Measurements from ENCODE around the gene VPS39. TPM values are rescaled to one million over a fixed set of nuclear protein-coding genes. Genes with fewer than 3 reads are reported as not detected.

The VPS39 gene
- total RNA-seq, 4 donors from 2014 or later = 105 to 354 (median 153) TPM

DNA sequence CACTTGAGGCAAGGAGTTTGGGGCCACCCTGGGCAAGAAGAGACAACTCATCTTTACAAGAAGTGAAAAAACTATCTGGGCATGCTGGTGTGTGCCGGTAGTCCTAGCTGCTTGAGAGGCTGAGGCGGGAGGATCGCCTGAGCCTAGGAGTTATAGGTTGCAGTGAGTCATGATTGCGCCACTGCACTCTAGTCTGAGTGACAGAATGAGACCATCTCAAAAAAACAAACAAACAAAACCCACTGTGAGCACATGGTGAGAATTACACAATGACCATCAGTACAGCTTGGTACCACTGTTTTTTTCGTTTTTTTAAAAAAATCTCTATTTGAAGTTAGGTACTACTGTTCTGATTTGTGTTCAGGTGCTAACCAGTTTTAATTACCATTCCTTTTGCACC, 13.6 kb downstream of the VPS39 start:
- Histone ChIP-seq H3K27me3 (no peaks in the 10 kb centered on the region), H3K4me1 (no peaks in the 10 kb centered on the region), H3K4me3 (no peak overlapping the region), H3K27ac (no peak overlapping the region), H3K9me3 (no peaks in the 10 kb centered on the region), H3K36me3 (peaks cover 0 to 40% (median 15%) of the 10 kb centered on the region in 4 donors)
- peak; percentile 15 for DNase-seq
- 79 to 92% methylated on average over 5 of the region's 5 CpGs for WGBS, 2 donors (ENCODE audit: low coverage in 1 of 2)
- TF ChIP-seq, protein P1, sequence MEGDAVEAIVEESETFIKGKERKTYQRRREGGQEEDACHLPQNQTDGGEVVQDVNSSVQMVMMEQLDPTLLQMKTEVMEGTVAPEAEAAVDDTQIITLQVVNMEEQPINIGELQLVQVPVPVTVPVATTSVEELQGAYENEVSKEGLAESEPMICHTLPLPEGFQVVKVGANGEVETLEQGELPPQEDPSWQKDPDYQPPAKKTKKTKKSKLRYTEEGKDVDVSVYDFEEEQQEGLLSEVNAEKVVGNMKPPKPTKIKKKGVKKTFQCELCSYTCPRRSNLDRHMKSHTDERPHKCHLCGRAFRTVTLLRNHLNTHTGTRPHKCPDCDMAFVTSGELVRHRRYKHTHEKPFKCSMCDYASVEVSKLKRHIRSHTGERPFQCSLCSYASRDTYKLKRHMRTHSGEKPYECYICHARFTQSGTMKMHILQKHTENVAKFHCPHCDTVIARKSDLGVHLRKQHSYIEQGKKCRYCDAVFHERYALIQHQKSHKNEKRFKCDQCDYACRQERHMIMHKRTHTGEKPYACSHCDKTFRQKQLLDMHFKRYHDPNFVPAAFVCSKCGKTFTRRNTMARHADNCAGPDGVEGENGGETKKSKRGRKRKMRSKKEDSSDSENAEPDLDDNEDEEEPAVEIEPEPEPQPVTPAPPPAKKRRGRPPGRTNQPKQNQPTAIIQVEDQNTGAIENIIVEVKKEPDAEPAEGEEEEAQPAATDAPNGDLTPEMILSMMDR (IDR thresholded peaks at IDR 0.05) = no peak
- no peak for TF ChIP-seq POLR2A (IDR thresholded peaks at IDR 0.05)
- no peak for TF ChIP-seq EP300 (IDR thresholded peaks at IDR 0.05; ENCODE audit: low read depth)
- TF ChIP-seq POLR2AphosphoS5 (IDR thresholded peaks at IDR 0.05) = no peak
- intact Hi-C loops (cut with DNase I; ENCODE audit: low total_unique reads) (no loop called here), in situ Hi-C loops (cut with MboI; ENCODE audit: low pct_ligation_motif_present in 1 of 4, low pct_unique_long_range_greater_than_20kb in 1 of 4, low sequenced_read_pairs in 3 of 4) (no loop called here)

DNA sequence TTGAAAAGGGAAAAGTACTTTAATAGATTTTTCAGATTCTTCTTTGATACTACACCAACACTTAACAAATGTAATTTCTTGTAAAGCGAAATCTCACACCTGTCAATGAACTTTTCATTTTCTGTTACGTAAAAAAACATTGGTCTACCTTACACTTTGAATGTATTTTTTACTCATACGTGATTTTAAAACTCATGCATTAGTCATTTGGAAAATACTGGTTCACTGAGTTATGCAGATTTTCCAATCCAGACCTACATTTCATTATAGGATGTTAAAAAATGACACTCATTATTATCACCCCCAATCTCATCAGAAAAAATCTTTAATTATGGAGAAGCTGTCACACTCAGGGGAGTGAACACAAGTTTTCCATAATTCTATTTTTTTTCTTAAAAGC, 14.7 kb downstream of the VPS39 start:
- peaks cover 0 to 37% (median 16%) of the 10 kb centered on the region in 4 donors for H3K36me3 ChIP-seq
- DNase-seq = no peak

DNA sequence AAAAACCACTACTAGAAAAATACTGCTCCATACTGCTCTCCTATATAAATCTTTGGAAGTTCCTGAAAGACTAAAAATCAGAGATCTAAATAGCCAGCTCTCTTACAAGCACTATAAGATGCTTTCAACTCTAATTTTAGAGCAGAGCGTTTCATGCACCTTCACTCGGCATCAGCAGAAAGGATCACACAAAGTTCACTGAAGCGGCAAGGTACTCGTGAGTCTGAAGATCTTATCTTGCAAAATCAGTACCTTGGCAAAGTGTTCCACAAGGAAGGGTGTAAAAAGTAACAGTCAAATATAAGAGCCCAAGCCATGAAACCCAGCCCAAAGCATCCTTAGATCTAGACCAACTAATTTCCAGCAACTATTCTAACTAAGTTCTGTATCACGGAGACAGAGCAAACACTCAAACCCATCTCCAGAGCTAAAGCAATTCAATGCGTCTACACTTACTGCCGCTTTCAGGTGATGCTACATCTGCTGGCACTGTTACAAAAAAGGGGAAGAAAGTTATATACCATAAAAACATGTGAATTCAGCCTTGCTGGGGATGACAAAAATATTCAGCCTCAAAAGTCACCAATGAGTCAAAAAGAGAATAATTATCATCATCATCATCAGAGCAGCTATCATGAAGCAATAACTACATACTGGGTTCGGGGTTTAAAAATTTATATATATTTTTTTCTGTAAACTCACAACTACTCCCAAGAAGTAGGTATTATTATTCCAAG, 16.3 kb downstream of the VPS39 start:
- intact Hi-C loops (cut with DNase I; ENCODE audit: low total_unique reads) (no loop called here), in situ Hi-C loops (cut with MboI; ENCODE audit: low pct_ligation_motif_present in 1 of 4, low pct_unique_long_range_greater_than_20kb in 1 of 4, low sequenced_read_pairs in 3 of 4) (no loop called here)
- DNase-seq = no peak
- TF ChIP-seq POLR2AphosphoS5 (IDR thresholded peaks at IDR 0.05) (no peak), POLR2A (IDR thresholded peaks at IDR 0.05) (no peak), EP300 (IDR thresholded peaks at IDR 0.05; ENCODE audit: low read depth) (no peak)
- TF ChIP-seq, protein P1 (IDR thresholded peaks at IDR 0.05) = no peak
- Histone ChIP-seq H3K4me1 (no peaks in the 10 kb centered on the region), H3K27me3 (no peaks in the 10 kb centered on the region), H3K36me3 (peaks cover 0 to 44% (median 20%) of the 10 kb centered on the region in 4 donors), H3K27ac (no peak overlapping the region), H3K9me3 (no peaks in the 10 kb centered on the region), H3K4me3 (no peak overlapping the region)
- WGBS, 2 donors (ENCODE audit: low coverage in 1 of 2) = 80 to 85% methylated on average over 5 to 8 of the region's 8 CpGs

More for the DNA sequence above, 14.7 kb downstream of the VPS39 start:
- 82 to 86% methylated on average over 3 of the region's 3 CpGs for WGBS, 2 donors (ENCODE audit: low coverage in 1 of 2)
- H3K4me1 ChIP-seq = no peaks in the 10 kb centered on the region
- no peak overlapping the region for H3K27ac ChIP-seq
- in situ Hi-C loops (cut with MboI; ENCODE audit: low pct_ligation_motif_present in 1 of 4, low pct_unique_long_range_greater_than_20kb in 1 of 4, low sequenced_read_pairs in 3 of 4) = no loop called here
- no peaks in the 10 kb centered on the region for H3K27me3 ChIP-seq
- H3K4me3 ChIP-seq = no peak overlapping the region
- H3K9me3 ChIP-seq = no peaks in the 10 kb centered on the region
- TF ChIP-seq EP300 (IDR thresholded peaks at IDR 0.05; ENCODE audit: low read depth) (no peak), POLR2A (IDR thresholded peaks at IDR 0.05) (no peak), POLR2AphosphoS5 (IDR thresholded peaks at IDR 0.05) (no peak)
- TF ChIP-seq, protein P1 (IDR thresholded peaks at IDR 0.05) = no peak
- intact Hi-C loops (cut with DNase I; ENCODE audit: low total_unique reads) = no loop called here

DNA sequence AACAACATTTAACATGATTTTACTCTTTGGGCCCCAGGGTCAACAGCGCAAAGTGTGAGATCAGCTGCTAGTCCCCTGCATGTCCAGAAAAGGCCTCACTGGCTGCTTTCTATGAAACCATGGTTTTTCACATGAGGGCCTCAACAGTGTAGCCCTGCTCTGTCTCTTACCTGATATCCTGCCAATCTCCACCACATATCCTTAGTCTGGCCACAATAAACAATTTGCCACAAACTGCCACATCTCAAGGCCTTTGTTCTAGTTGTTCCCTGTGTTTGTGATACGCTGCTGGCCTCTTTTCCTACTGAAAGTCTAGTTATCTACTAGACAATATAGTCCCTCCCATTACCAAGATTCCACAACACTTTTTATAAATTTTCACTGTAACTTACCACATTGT, 17.7 kb downstream of the VPS39 start:
- H3K4me3 ChIP-seq = no peak overlapping the region
- 96 to 100% methylated on average over 2 of the region's 2 CpGs for WGBS, 2 donors (ENCODE audit: low coverage in 1 of 2)
- no peak for TF ChIP-seq EP300 (IDR thresholded peaks at IDR 0.05; ENCODE audit: low read depth)
- TF ChIP-seq POLR2AphosphoS5 (IDR thresholded peaks at IDR 0.05) = no peak
- TF ChIP-seq, protein P1 (IDR thresholded peaks at IDR 0.05) = no peak
- no peak for TF ChIP-seq POLR2A (IDR thresholded peaks at IDR 0.05)
- in situ Hi-C loops (cut with MboI; ENCODE audit: low pct_ligation_motif_present in 1 of 4, low pct_unique_long_range_greater_than_20kb in 1 of 4, low sequenced_read_pairs in 3 of 4) (no loop called here), intact Hi-C loops (cut with DNase I; ENCODE audit: low total_unique reads) (no loop called here)
- peaks cover 0 to 57% (median 27%) of the 10 kb centered on the region in 4 donors for H3K36me3 ChIP-seq
- H3K9me3 ChIP-seq = no peaks in the 10 kb centered on the region
- H3K27me3 ChIP-seq = no peaks in the 10 kb centered on the region
- no peaks in the 10 kb centered on the region for H3K4me1 ChIP-seq
- DNase-seq = no peak
- no peak overlapping the region for H3K27ac ChIP-seq
